ENCODE measurements around the gene SLC43A3. TPM values are rescaled to one million over a fixed set of nuclear protein-coding genes. Genes with fewer than 3 reads are reported as not detected.

SLC43A3 gene
- total and polyA plus RNA-seq, 2 donors (not counting 3 experiments of a cell fraction or from before 2014, with no cell fraction given), result 68.9 to 104 TPM

- TF ChIP-seq MYC (IDR thresholded peaks at IDR 0.05; ENCODE audit: low read depth, low read length), result no peak
- TF ChIP-seq JUN (IDR thresholded peaks at IDR 0.05; ENCODE audit: borderline replicate concordance, insufficient read depth, insufficient read length, low read depth), result no peak
- TF ChIP-seq, protein P1, sequence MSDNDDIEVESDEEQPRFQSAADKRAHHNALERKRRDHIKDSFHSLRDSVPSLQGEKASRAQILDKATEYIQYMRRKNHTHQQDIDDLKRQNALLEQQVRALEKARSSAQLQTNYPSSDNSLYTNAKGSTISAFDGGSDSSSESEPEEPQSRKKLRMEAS (IDR thresholded peaks at IDR 0.05; ENCODE audit: insufficient read depth, insufficient read length), result no peak
- no peak for TF ChIP-seq FOS (IDR thresholded peaks at IDR 0.05; ENCODE audit: borderline replicate concordance, insufficient read depth, low read length)
- no peak for TF ChIP-seq POLR2AphosphoS5 (IDR thresholded peaks at IDR 0.05; ENCODE audit: insufficient read depth, low read depth, low read length)
- no peak for TF ChIP-seq POLR2A (IDR thresholded peaks at IDR 0.05; ENCODE audit: low read depth, low read length)
- no peak for TF ChIP-seq EZH2 (IDR thresholded peaks at IDR 0.05; ENCODE audit: borderline replicate concordance, low read depth, low read length, severe bottlenecking)
- TF ChIP-seq GATA2 (IDR thresholded peaks at IDR 0.05; ENCODE audit: insufficient read depth, insufficient read length, low read depth, low read length), result no peak
- TF ChIP-seq, protein P2, sequence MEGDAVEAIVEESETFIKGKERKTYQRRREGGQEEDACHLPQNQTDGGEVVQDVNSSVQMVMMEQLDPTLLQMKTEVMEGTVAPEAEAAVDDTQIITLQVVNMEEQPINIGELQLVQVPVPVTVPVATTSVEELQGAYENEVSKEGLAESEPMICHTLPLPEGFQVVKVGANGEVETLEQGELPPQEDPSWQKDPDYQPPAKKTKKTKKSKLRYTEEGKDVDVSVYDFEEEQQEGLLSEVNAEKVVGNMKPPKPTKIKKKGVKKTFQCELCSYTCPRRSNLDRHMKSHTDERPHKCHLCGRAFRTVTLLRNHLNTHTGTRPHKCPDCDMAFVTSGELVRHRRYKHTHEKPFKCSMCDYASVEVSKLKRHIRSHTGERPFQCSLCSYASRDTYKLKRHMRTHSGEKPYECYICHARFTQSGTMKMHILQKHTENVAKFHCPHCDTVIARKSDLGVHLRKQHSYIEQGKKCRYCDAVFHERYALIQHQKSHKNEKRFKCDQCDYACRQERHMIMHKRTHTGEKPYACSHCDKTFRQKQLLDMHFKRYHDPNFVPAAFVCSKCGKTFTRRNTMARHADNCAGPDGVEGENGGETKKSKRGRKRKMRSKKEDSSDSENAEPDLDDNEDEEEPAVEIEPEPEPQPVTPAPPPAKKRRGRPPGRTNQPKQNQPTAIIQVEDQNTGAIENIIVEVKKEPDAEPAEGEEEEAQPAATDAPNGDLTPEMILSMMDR (IDR thresholded peaks at IDR 0.05; ENCODE audit: extremely low read depth in 1 of 2, insufficient read depth in 1 of 2, low read depth in 1 of 2, low read length in 2 of 2), result no peak
- intact Hi-C loops (cut with micrococcal nuclease) (no loop called here), dilution Hi-C loops (cut with MboI; ENCODE audit: extremely low pct_ligation_motif_present, low sequenced_read_pairs) (no loop called here)
- H3K4me2 ChIP-seq (ENCODE audit: insufficient read depth, low read length), result no peak overlapping the region
- H2AFZ ChIP-seq (ENCODE audit: low read depth, low read length), result no peak overlapping the region
- H3K9ac ChIP-seq (replicated peaks; ENCODE audit: extremely low read depth, insufficient read depth, low read length), result no peak overlapping the region
- DNase-seq (ENCODE audit: low read depth, low spot score) (no peak), FAIRE-seq (no peak)
- POLR2A ChIA-PET, result no interaction called here
- CTCF ChIA-PET, result interaction anchor here (0.6 to 2.2 kb wide), 7 partner anchors 12 to 86 kb away, joined by 3 to 7 read pairs (median 5); no protein-coding TSS in a partner anchor
- no TSS peak for BruUV-seq (replicated peaks)
- no peaks in the 10 kb centered on the region for H3K9me3 ChIP-seq (replicated peaks; ENCODE audit: control insufficient read depth, insufficient read depth, low read length)
- no peaks in the 10 kb centered on the region for H4K20me1 ChIP-seq (replicated peaks; ENCODE audit: control insufficient read depth, extremely low read depth, insufficient read depth, low read length)
- H3K36me3 ChIP-seq (ENCODE audit: control insufficient read depth in 2 of 2, extremely low read depth in 1 of 2, insufficient read depth in 2 of 2, low read length in 2 of 2), result no peaks in the 10 kb centered on the region
- peaks cover 0 to 5% of the 10 kb centered on the region in 2 experiments for H3K27me3 ChIP-seq (ENCODE audit: control insufficient read depth in 2 of 2, insufficient read depth in 2 of 2, low read length in 2 of 2)
- H3K27ac ChIP-seq (ENCODE audit: insufficient read depth, low read depth, low read length), result no peak overlapping the region
- no peaks in the 10 kb centered on the region for H3K79me2 ChIP-seq (ENCODE audit: control insufficient read depth, insufficient read depth, low read length)
- H3K4me1 ChIP-seq (ENCODE audit: control insufficient read depth, extremely low read depth, insufficient read depth, low read length), result no peaks in the 10 kb centered on the region
- H3K4me3 ChIP-seq (replicated peaks in 1 of 3; ENCODE audit: insufficient read depth in 1 of 3, low read depth in 1 of 3, low read length in 3 of 3), result no peak overlapping the region
- H3K9me1 ChIP-seq (replicated peaks; ENCODE audit: control insufficient read depth, extremely low read depth, insufficient read depth, low read length), result no peaks in the 10 kb centered on the region
These were observed 9.1 kb upstream of the SLC43A3 start for GRCh38 chr11:57436031-57436430.
